ENCODE results near the gene COL19A1.

DNA sequence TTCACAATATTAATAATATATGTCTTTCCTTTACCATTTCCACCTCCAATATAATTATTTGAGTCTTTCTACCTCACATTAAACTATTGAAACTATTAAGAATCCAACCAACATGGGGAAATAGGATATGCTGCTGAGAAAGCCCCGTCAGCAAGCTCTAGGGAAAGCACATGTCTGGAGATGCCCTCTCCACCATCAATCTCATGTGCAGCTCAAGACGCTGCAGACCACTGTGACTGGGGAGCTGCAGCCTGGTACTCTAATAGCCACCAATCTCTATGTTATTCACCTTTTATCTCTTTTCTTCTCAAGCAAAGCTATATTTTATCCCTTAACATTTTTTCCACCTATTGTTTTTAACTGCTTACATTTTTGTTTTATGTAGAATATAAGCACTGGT is 386.2 kb downstream of the COL19A1 start:
- no peak for TF ChIP-seq TAF1 (IDR thresholded peaks at IDR 0.05; ENCODE audit: low read depth)
- TF ChIP-seq, protein P1, sequence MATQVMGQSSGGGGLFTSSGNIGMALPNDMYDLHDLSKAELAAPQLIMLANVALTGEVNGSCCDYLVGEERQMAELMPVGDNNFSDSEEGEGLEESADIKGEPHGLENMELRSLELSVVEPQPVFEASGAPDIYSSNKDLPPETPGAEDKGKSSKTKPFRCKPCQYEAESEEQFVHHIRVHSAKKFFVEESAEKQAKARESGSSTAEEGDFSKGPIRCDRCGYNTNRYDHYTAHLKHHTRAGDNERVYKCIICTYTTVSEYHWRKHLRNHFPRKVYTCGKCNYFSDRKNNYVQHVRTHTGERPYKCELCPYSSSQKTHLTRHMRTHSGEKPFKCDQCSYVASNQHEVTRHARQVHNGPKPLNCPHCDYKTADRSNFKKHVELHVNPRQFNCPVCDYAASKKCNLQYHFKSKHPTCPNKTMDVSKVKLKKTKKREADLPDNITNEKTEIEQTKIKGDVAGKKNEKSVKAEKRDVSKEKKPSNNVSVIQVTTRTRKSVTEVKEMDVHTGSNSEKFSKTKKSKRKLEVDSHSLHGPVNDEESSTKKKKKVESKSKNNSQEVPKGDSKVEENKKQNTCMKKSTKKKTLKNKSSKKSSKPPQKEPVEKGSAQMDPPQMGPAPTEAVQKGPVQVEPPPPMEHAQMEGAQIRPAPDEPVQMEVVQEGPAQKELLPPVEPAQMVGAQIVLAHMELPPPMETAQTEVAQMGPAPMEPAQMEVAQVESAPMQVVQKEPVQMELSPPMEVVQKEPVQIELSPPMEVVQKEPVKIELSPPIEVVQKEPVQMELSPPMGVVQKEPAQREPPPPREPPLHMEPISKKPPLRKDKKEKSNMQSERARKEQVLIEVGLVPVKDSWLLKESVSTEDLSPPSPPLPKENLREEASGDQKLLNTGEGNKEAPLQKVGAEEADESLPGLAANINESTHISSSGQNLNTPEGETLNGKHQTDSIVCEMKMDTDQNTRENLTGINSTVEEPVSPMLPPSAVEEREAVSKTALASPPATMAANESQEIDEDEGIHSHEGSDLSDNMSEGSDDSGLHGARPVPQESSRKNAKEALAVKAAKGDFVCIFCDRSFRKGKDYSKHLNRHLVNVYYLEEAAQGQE (IDR thresholded peaks at IDR 0.05; ENCODE audit: low read depth), result no peak
- no peak for TF ChIP-seq EP300 (IDR thresholded peaks at IDR 0.05; ENCODE audit: borderline replicate concordance)
- TF ChIP-seq EGR1 (IDR thresholded peaks at IDR 0.05), result no peak
- TF ChIP-seq YY1 (IDR thresholded peaks at IDR 0.05; ENCODE audit: low read depth), result no peak
- TF ChIP-seq, protein P2, sequence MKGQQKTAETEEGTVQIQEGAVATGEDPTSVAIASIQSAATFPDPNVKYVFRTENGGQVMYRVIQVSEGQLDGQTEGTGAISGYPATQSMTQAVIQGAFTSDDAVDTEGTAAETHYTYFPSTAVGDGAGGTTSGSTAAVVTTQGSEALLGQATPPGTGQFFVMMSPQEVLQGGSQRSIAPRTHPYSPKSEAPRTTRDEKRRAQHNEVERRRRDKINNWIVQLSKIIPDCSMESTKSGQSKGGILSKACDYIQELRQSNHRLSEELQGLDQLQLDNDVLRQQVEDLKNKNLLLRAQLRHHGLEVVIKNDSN (IDR thresholded peaks at IDR 0.05), result no peak
- no peak for TF ChIP-seq TEAD4 (IDR thresholded peaks at IDR 0.05)
- TF ChIP-seq, protein P3, sequence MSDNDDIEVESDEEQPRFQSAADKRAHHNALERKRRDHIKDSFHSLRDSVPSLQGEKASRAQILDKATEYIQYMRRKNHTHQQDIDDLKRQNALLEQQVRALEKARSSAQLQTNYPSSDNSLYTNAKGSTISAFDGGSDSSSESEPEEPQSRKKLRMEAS (IDR thresholded peaks at IDR 0.05), result no peak
- TF ChIP-seq NFIC (IDR thresholded peaks at IDR 0.05), result no peak
- no peak for TF ChIP-seq CEBPB (IDR thresholded peaks at IDR 0.05)

Data from Ishikawa (cell line).